BLaER1 (cell line): ENCODE data around the gene EN1.

ENCODE experiments used
- H3K27ac ChIP-seq: shearing (Covaris generic); formaldehyde crosslinking; 2 replicates; pipeline ENCODE4 v1.8.1; 2022
- H3K27me3 ChIP-seq: shearing (Covaris generic); formaldehyde crosslinking; 2 replicates; pipeline ENCODE4 v1.8.1; 2022
- H3K36me3 ChIP-seq: shearing (Covaris generic); formaldehyde crosslinking; 2 replicates; pipeline ENCODE4 v1.8.1; 2022
- H3K4me1 ChIP-seq: shearing (Covaris generic); formaldehyde crosslinking; 2 replicates; pipeline ENCODE4 v1.8.1; 2022
- H3K4me2 ChIP-seq: shearing (Covaris generic); formaldehyde crosslinking; 2 replicates; pipeline ENCODE4 v1.8.1; 2022
- H3K4me3 ChIP-seq: shearing (Covaris generic); formaldehyde crosslinking; 2 replicates; pipeline ENCODE4 v1.8.1; 2022
- H3K9ac ChIP-seq: shearing (Covaris generic); formaldehyde crosslinking; 2 replicates; pipeline ENCODE4 v1.8.1; 2022
- H3K9me3 ChIP-seq: shearing (Covaris generic); formaldehyde crosslinking; 2 replicates; pipeline ENCODE4 v1.8.1; 2022
- H4K20me1 ChIP-seq: shearing (Covaris generic); formaldehyde crosslinking; 2 replicates; pipeline ENCODE4 v1.8.1; 2022
- Cebpa-rat ChIP-seq: shearing (Covaris generic); IDR thresholded peaks from 2 replicates; pipeline ENCODE4 v1.8.1; 2022

EN1 gene

DNA sequence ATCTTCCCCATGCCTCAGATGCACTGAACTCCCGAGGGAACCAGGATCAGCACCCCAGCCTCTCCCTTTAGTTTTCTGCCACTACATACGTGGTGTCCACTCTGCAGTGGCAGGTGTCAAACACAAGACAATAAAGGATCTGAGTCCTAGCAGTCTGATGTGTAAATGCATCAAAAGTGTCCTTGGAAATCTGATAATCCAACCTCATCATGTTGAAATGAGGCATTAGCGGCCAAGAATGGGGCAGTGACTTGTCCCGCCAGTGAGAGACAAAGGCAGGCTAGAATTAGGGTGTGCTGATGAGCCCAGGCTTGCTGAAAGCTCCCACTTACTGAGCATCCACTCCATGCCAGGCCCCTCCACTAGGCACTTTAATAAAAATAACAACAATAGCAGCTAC is 52.9 kb downstream of the EN1 start:
- no peak overlapping the region for H3K4me3 ChIP-seq
- H3K4me2 ChIP-seq = no peak overlapping the region
- no peaks in the 10 kb centered on the region for H3K4me1 ChIP-seq
- no peaks in the 10 kb centered on the region for H3K36me3 ChIP-seq
- H3K9me3 ChIP-seq = no peaks in the 10 kb centered on the region
- H3K27ac ChIP-seq = no peak overlapping the region
- H3K27me3 ChIP-seq = no peaks in the 10 kb centered on the region
- TF ChIP-seq Cebpa-rat = no peak
- no peaks in the 10 kb centered on the region for H4K20me1 ChIP-seq
- H3K9ac ChIP-seq = no peak overlapping the region
